Ammon's horn (tissue), 1 donor: ENCODE measurements around the gene WHRN.

Source experiments
- DNase-seq: peaks from one replicate; pipeline ENCODE4 v3.0.0-alpha.2; 2016; ENCODE audit warnings: low spot score

WHRN gene

DNA sequence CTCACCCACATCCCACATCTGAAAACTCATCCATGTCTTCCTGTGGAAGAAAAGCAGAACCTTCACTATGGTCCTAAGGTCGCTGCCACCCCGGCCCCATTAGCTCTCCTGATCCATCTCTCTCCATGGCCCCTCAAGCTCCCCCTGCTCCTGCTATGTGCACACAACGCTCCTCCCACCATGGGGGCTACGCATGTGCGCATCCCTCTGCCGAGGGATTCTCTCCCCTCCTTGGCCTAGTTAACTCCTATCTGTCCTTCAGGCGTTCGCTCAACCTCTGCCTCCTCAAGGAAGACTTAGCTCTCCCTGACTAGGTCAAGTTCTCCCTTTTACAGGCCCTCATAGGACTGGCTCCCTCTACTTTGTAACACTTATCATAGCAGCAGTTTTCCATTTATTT is 127.3 kb downstream of the WHRN start:
- DNase-seq = no peak

DNA sequence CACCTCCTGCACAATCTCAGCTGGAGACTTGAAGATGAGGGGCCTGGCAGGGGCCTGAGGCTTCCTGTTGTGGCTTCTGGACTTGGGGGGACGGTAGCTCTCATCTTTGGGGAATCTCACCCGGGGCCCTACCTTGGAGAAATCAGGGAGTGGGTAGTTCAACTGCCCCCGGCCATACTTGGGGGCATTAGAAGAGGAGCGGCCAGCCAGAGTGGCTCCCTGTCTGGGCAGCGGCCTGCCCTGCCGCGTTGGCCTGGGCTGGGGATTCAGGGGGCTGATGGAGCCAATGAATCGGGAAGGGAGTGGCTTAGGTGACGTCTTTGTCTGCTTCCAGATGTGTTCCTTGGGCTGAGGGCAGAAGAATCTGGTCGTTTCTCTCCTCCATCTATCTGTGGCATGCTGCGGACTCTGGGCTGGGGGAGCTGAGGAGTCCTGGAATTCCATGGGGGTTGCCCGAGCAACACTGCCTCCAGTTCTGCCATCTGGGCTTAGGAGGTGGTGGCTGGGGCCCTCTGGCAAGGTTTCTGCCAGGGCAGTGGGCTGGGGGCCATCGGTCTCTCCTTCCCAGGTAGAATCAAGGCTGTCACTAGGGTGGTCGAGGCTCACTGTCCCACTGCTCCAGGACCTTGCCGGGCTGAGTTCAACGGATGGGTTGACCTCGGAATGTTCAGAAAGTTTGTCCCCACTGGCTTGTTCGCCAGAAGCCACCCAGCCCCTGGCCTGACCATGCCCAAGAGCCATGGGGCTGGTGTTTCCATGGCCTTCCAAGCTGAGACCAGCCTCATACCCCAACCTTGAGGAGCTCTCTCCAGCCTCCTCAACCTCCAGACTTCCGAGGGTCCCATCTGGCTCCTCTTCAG is 128.5 kb downstream of the WHRN start:
- DNase-seq = no peak

DNA sequence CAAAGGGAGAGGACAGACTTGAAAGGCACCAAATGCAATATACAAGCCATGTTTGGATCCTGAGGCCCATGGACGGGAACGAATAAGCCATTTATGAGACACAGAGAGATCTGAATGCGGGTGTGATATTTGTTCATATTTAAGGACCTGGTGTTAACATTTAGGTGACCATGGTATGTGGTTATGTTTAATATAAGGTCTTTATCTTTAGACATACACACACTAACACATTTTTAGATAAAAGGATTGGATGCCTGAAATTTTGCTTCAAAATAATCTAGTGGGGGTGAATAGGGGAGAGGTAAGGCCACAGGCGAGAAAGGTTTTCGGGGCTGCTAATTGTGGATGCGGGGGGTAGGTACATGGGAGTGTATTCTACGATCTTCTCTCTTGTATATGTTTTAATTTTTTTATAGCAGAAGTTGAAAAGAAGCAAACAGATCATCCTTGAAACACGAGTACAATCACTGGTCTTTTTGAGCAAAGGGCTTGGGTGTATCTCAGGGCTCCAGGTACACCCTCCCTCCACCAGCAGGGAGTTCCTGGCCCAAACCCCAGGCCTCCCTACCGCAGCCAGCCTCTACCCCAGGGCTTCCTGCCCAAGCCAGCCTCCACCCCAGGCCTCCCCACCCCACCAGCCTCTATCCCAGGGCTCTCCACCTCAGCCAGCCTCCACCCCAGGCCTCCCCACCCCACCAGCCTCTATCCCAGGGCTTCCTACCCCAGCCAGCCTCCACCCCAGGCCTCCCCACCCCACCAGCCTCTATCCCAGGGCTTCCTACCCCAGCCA is 129.7 kb downstream of the WHRN start:
- no peak for DNase-seq

GRCh38 chr9:114374936-114375335 is 130.3 kb downstream of the WHRN start:
- no peak for DNase-seq

- DNase-seq = no peak
Observed at GRCh38 chr9:114373960-114374730, 131.1 kb downstream of the WHRN start.

GRCh38 chr9:114372921-114373448 is 132.3 kb downstream of the WHRN start:
- DNase-seq = peak; percentile 80

GRCh38 chr9:114371973-114372917 is 133.0 kb downstream of the WHRN start:
- no peak for DNase-seq

DNA sequence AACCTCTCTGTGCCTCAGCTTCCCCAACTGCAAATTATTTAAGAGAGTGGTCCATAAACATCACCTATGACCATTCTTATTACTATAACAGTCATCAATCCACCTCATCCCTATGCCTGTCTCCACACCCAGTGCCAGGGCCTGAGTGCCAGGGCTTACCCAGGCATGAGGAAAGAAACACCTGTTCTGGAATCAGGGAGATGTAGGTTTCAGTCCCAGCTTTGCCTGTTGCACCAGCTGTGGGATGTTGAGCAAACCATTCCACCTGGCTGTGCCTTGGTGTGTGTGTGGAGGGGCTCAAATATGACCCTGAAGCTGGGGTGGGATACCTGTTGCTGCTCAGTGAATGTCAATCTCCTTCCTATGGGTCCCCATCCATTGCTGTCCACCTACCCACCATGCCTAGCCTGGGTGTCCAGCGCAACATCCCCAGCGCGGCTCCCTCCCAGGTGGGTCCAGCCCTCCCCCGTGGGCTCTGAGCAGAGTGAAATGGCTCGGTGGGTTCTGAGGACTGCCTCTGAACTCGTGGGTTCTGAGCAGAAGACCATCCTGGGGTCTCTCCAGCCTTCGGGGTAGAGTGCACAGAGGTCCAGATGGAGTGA is 133.8 kb downstream of the WHRN start:
- no peak for DNase-seq

DNA sequence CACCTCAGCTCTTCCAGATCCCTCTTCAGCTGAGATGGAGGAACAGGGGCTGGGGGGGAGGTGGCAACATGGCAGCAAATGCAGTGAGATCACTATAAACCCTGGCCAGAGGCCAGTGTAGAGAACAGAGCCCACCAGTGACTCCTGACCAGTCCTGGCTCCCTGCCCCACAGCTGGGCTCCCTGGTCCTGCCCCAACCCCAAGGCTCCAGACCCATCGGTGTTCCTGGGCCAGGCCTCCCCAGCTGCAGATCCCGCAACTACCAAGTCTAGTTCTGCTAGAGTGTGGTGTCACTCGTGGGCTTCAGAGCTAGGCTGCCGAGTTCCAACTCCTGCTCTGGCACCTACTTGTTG is 134.3 kb downstream of the WHRN start:
- DNase-seq = peak; percentile 93

- DNase-seq = peak; percentile 57
Observed at GRCh38 chr9:114370251-114370967, 134.9 kb downstream of the WHRN start.

GRCh38 chr9:114369216-114370130 is 135.8 kb downstream of the WHRN start:
- no peak for DNase-seq

DNA sequence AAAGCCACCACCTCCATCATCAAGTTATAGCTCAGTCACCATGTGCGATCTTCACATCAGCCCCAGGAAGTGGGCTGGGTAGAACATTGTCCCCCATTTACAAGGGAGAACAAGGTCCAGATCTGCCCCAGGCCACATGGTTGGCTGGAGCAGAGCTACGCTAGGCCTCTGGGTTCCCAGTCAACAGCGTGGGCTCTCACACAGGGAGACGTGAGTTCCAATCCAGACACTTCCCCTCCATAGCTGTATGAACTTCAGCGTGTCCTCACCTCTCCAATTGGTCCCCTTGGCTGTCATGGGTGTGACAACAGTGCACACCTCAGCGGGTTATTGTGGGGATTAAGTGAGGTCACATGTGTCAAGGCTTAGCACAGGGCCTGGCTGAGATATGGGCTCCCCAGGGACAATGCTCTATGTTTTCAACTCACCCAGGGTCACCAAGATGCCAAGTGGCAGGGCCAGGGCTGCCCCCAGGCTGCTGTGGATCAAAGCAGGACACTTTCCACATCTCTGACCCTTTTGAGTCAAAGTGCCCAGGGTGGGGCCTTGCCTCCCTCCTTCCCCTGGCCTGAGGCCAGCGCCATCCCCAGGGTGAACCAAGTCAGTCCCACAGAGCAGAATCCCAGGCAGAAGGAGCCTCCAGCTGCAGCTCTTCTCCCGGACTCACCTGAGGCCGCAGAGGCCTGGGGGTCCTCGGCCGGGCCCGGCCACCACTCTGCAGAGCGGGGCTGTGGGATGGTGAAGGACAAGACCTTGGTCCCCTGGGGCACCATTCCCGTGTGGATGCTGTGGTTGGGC is 137.3 kb downstream of the WHRN start:
- no peak for DNase-seq

DNA sequence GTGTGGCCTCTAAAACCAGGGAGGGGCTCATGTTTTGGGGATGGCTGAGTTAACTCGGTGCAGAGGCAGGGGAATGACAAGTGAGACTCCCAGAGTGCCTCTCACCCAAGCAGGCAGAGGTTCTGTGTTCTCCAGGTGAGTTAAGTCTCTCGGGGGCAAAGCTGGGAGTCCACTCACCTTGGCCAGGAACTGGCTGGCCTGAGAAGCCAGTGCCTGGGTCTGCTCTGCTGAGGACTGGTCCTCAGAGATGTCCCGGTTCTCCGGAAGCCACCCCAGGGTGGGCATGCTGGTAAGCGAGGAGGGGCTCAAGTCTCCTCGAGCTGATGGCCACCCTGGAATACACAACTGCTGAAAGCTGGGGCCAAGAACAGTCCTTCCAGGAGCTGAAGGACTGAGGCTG is 137.9 kb downstream of the WHRN start:
- DNase-seq = no peak

GRCh38 chr9:114366334-114367128 is 138.7 kb downstream of the WHRN start:
- DNase-seq = no peak

- no peak for DNase-seq
Observed at GRCh38 chr9:114365194-114365593, 140.1 kb downstream of the WHRN start.

DNA sequence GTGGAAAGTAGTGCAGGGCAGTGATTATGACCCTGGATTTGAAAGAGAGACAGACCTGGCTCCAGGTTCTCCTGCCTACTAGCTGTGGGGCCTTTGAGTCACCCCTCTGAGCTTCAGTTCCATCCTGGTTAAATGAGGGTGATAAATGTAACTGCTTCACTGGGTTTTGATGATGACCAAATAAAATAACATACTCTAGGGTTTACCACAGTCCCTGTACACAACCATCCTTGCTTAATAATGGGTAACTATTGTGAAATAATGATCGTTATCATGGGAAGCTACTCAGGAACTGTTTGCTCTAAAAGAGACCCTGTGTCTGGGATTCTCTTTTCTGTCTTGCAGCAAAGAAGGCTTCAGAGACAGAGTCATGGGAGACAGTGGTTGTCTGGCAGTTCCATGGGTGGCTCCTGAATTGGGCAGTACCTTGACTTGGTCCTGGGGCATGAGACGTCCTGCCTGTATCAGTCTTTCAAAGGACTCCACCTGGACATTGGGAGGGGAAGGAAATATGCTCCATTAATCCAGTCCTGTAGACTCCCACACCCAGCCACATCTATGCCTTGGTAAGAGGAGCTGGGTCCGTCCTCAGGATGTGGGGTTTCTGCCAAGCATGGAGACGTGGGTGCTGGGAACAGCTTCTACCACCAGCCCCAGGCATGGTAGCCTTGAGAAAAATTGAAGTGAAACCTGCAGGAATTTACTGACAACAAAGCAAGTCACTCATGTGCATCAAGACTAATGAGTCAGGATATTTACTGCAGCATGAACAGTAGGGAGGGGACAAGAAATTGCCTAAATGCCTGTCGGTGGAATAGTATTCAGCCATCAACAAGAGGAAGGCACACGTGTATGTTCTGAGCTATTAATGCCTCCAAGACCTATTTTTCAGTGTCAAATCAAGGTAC is 140.9 kb downstream of the WHRN start:
- DNase-seq = no peak
